ENCODE results near the gene APBB1.

APBB1 gene

DNA sequence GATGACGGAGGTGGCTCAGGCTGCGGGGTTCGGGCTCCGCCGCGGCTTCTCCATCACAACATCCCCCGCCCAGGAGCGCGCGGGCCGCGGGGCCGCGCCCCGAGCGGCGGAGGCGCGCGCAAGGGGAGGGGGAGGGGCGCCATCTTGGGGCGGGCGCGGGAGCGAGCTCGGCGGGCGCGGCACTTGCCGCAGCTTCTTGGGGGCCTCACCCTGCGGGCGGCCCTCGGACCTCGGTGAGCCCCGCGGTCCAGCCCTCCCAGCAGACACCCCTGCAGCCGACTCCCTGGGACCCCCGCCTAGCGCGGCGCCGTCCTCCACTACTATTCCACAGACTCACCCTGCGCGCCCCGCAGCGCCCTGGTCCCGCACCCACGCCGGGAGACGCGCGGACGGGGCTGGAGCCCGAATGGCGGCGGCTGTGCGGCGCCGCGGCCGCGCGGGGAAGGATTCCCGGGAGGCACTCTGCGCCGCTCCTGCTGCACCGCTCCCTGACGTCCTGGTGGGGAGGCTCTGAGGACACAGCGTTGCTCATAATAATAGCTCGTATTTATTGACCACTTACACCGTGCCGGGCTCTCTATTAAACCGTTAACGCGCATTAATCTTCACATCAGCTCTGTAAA lies at the start of gene APBB1:
Gene APBB1, minus strand, starts transcription at position 86 of the 623 bp plus-strand sequence. CDS start 7,747 bp downstream, outside the sequence.
- DNase-seq (peak; percentile 80), ATAC-seq (peak; percentile 45)

DNA sequence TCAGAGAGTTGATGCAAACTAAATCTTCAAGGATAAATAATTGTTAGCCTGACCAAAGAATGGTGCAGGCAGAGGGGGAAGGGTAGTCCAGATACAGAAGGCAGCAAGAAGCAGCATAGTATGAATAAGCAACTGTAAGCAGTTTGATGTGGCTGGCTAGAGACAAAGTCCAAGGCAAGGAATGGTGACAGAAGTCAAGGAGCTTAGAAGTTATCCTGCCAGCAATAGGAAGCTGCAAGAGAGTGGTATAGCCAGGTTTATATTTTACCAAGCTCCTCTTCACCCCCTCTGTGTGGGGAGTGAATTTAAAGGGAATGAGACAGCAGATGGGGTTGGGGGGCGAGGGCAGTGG lies 40.2 kb upstream of the APBB1 start:
- DNase-seq (no peak), ATAC-seq (no peak)

GRCh38 chr11:6458352-6459098 lies 39.6 kb upstream of the APBB1 start:
- ATAC-seq = no peak
- DNase-seq = no peak

DNA sequence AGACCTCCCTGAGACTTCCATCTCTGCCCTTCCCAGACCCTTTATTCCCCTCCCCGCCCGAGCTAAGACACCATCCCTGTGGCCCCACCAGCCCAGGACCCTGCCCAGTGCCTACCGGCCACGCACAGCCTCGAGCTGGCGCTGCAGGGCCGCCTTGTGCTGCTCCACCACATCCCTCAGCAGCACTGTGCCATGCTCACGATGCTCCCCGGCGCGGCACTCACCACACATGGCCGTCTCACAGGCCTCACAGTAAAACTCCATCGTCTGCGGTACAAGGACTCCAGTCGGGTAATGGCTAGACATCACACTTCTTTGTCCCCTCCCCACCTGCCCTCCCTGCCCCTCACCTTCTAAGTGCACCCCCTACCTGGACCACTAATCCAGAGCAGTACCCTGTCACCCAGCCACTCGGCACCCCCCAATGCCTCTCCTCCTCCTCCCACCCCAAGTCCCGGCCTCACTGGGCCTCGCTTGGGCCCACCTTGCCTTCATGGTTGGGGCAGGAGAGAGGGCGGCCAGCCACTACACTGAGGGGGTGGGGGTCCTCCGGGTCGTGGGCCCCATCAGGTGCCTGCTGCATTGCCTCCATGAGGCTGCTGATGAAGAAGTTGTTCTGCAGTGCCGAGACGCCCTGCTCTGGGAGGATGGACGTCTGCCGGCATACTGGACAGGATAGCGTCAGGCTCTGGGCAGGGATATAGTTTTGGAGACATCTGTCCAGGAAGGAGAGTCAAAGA lies 38.9 kb upstream of the APBB1 start:
- DNase-seq (no peak), ATAC-seq (no peak)

DNA sequence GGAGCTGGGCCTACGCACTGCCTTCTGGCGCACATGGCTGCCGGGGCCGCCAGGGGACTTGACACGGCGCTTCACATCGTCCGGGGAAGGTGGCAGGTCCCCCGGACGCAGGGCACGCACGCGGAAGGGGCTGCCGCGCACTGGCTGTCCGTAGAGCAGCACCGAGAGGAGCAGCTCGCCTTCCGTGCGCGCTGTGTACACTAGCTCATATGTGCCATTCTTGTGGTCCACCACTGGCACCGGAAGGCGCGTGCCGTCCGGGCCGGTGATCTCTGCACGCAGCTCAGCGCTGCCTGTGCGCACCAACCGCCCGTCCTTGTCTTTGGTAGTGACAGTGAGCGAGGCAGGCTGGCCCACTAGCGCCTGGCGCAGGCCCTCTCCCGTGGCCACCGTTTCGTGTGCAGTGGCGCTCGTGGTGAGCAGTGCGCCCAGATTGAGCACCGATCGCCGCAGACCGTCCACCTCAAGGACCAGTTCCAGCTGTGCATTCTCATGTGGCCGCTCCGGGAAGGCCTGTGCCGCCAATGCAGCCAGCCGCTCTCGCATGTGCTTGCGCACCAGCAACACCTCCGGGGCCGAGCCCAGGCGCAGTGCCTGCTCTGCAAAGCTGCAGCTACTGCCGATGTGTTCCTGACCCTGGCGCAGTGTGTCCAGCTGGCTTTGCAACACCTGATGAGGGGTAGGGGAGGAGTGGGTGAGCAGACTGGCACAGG lies 37.6 kb upstream of the APBB1 start:
- DNase-seq = no peak
- no peak for ATAC-seq

DNA sequence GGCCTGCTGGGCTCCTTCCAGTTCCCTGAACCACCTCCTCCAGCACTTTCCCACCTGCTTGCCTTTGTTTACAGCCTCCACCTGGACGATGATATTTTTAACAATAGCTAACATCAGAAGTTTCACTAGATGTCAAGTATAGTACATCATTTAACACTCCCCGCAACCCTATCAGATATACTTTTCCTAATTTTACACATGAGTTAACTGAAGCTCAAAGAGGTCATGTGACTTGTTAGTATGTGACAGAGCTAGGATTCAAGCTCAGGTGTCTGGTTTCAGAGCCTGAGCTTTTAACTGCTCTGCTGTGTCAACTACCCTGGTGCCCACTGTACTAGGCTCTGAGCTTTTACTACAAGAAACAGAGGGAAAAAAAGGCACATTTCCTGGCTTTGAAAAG lies 36.2 kb upstream of the APBB1 start:
- DNase-seq (no peak), ATAC-seq (no peak)

DNA sequence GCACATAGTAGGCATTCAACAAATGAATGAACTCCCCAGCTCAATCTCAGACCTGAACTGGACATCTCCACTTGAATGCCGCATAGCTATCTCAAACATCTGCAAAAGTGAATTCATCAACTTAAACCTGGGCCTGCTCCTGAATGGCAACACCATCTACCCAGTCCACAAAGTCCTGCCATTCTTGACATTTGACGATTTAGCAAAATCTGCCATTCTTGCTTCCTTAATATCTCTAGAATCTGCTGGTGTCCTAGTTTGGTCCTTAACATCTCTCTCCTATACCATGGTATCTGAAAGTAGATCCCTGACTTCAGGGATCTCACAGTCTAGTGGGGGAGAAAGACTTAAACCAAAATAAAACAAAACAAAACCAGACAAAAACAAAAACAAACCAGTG lies 34.3 kb upstream of the APBB1 start:
- ATAC-seq (no peak), DNase-seq (no peak)

DNA sequence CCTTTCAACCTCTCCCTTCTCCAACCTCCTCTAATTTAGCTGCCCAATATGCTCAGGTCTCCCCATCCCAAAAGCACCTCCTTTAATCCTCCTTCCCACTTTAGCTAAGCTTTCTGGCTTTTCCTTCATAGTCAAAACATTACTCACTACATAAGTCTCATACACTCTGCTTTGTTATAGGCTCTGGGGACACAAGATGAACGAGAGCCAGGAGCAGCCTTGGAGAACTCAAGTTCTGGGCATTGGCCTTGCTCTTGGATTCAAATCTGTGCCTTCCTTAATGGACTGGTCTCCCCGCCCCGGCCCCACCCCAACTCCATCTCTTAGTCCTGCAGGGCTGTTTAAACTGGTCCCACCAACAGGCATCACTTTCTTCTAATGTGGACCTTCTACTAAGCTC lies 33.3 kb upstream of the APBB1 start:
- DNase-seq (no peak), ATAC-seq (no peak)

GRCh38 chr11:6448574-6448973 lies 29.7 kb upstream of the APBB1 start:
- ATAC-seq = no peak

DNA sequence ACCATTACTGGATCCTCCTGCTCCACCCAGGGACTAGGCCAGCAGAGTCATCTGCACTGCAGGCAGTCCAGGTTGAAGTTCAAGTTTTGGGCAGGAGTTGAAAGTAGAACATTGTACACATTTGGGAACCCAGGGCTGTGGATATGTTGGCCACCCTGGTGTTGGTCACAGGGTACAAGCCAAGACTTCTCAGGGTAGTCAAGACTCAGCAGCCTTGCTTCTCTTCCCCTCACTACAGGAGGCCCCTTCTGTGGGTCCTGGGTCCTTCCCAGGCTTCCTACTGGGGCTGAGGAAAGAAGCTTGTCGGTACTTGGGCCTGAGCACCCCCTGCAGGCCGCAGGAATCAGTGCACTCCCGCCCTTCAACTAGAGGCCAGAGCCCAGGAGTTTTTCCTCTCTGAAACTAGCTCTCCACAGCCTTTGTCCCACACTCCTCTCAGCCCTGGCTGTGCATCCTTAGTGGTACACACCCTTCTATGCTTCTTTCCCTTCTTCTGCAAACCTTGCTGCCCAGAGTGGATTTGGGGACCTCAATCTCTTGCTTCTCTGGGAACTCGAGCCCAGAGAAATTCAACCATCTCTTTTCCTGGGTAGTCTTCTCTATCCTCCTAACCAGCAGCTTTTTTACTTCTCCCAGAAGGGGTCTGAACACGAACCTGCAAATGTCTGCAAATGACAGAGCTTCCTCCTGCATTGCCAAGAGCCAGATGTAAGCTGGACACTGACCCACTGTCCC lies 24.5 kb upstream of the APBB1 start:
- peak; percentile 76 for ATAC-seq
- DNase-seq = peak; percentile 56

More at GRCh38 chr11:6448574-6448973, 29.7 kb upstream of the APBB1 start:
- DNase-seq = no peak

DNA sequence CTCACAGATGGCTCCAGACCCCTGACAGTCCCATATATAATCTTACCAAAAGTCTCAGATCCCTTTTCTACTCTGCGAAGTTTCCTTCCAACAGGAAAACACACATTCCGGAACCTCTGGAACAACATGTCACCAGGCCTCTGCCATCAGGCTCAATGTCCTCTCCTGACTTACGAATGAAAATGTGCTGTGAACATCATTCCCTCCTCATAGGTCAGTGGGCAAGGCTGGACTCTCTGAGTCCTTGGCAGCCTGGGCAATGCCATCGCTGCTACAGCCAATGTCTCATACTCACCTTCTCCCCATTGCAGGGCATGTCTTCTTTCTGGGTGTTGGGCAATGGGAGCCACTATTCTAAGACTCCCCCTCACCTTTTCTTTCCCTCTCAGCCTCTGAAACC lies 23.5 kb upstream of the APBB1 start:
- ATAC-seq (no peak), DNase-seq (no peak)

DNA sequence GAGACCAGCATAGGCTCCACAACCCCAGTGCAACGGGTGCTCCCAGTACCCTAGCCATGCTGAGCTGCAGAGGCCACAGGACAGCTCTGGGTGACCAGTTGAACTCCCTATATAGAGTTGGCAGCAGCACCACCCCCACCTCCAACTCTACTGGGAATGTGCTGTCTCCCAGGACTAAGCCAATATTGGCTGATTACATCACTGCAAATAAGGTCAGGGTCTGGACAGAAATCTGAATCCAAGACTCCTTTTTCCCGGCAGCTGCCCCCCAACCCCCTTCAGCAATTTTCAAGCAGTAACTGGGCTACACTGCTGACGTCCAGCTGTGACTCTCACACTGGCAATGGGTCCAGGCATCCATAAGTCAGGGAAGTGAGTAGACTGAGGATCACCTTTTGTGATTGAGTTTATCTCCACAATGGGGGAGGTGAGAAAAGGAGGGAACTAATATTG lies 22.0 kb upstream of the APBB1 start, which contains the start of gene HPX:
Gene HPX, minus strand, starts transcription at position 82 of the 453 bp plus-strand sequence. Its CDS starts 24 bp downstream, at position 58.
- no peak for ATAC-seq
- no peak for DNase-seq

DNA sequence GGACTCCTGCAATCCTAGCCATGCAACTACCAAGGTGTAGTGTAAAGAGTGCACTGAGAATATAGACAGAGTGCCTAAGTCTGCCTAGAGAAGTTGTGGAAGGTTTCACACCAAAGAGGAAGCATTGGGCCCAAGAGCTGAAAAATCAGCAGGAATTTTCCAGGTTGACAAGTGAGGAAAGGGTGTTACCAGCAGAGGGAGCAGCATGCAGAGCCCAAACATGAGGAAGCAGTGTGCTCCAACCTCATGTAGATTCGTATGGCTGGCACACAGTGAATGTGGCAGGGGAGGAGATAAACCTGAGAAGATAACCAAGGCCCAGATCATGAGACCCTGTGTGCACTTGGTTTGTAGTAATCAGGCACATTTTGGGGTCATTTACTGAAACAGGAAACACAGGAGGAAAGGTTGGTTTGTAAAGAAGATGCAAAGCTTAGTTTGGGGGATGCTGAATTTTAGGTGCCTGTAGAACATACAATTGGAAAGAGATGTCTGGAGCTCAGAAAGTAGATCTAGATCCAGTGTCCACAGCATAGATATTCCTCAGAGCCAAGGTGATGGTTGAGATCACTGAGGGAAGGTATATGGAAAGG lies 20.2 kb upstream of the APBB1 start:
- DNase-seq = peak; percentile 41

DNA sequence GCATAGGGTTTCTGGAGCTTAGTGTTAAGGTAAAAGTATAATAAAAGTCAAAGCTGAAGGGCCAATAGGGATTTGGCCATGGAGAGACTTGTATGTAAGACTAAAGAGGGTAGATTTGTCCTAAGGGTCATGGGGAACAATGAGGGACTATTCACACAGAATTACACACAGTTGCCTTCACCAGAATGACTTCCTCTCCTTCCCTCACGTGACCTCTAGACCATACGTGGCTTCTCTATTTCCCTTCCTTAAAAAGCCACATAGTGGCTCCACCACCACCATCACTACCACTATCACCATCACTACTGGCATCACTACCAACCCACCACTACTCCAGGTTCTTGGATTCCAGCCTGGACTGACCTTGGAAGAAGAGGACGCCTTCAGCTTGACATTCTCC lies 19.1 kb upstream of the APBB1 start:
- DNase-seq = no peak
- ATAC-seq = peak; percentile 25

More for the DNA sequence above, 20.2 kb upstream of the APBB1 start:
- ATAC-seq = peak; percentile 60

DNA sequence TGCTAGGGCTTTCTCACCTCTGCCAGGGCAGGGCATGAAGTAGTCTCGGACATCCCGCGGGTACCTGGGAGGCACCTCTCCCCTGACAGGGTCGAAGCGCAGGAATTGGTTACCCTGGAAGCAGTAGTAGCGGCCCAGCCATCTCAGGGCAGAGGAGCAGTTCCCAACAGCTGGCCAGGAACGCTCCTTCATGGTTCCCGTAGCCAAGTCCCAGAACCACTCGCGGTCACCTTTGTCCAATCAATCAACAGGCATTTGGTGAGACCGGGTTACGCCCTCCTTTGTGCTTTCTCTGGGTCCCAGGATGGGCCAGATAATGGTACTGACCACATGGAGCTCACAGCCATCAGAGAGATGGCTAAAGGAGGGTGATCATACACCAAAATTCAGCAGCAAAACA lies 18.5 kb upstream of the APBB1 start:
- no peak for ATAC-seq
- no peak for DNase-seq

DNA sequence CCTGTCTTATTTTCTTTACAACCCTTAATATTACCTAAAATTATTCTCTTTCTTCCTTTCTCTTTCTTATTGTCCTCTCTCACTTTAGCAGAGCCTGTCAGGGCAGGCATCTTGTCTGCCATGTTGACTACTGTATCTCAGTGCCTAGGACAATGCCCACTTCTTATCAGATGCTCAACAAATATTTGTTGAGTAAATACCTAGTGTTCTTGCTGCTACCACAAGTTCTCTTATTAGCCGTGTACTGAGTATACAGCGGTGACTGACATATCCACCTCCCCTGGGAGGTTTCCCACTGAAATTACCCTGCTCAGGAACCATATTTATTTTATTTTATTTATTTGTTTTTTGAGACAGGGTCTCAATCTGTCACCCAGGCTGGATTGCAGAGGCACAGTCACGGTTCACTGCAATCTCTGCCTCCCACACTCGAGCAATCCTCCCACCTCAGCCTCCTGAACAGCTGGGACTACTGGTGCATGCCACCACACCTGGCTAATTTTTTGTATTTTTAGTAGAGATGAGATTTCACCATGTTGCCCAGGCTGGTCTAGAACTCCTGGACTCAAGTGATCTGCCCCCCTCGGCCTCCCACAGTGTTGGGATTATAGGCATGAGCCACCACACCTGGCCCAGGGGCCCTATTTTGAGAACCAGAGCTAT lies 15.2 kb upstream of the APBB1 start:
- DNase-seq (no peak), ATAC-seq (no peak)

- no peak for DNase-seq
- ATAC-seq = no peak
Measured at GRCh38 chr11:6431861-6432260, 13.0 kb upstream of the APBB1 start.

DNA sequence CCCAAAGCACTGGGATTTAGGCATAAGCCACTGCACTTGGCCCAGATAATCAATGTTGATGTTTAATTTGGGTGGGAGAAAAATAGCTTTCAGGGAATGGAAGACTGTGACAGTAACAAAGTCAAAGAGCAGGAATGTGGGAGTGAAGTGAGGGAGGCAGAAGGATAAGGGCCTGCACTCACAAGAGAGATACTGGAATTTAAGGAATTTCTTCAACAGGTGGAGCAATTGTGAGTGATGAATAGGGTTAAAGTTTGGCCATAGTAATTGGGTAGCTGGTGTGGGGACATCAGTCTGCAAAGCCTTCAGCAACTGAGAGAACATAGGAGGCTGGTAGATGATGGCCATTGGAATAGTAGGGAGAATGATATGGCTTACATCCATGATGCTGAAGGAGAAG lies 8.6 kb upstream of the APBB1 start:
- ATAC-seq (no peak), DNase-seq (no peak)

DNA sequence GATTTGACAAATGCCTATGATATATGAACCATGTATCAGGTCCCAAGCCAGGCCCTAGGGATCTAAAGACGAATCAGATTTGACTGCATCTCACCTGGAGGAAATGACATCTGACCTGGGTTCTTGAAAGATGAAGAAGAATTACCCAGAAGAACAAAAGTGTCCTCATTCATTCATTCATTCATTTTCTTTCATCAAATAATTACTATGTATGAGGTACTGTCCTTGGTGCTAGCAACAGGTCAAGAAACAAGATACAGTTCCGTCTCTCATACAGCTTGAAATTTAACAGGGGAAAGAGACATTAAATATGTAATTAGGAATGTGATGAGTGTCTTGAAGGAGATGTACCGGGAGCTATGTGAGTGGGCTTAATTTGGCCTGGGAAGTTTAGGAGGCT lies 1.8 kb upstream of the APBB1 start:
- no peak for DNase-seq
- ATAC-seq = no peak

GRCh38 chr11:6418557-6419008 lies 311 bp downstream of the APBB1 start:
- no peak for ATAC-seq
- peak; percentile 19 for DNase-seq
